IMR-90 (cell line): ENCODE data around the gene SLC49A4. TPM values are rescaled to one million over a fixed set of nuclear protein-coding genes. Genes with fewer than 3 reads are reported as not detected.

Experiments used
- ATAC-seq: fragments of 200-7000 bp; cut with Tn5 transposase; 2 replicates; pipeline ENCODE4 v1.9.1; 2020; ENCODE audit warnings: low read depth, mild to moderate bottlenecking, moderate library complexity
- BruUV-seq: library from RNA; stranded (reverse); fragments of 400-500 nt; replicated peaks from 2 replicates; lab custom pipeline; 2021; lab: Mats Ljungman, UMichigan
- CTCF ChIA-PET: fragments of 300-600 bp; formaldehyde crosslinking; extraction: SDS; loops from one replicate; lab custom pipeline; 2021; ENCODE audit warnings: antibody characterized with exemption; lab: Yijun Ruan, JAX
- POLR2A ChIA-PET: fragments of 300-600 bp; sonication (Branson Sonifier 250); formaldehyde crosslinking; loops from one replicate; lab custom pipeline; 2022; ENCODE audit warnings: antibody characterized with exemption; ENCODE audit not compliant: unreplicated experiment; lab: Charles Lee
- DNase-seq: peaks from one replicate; pipeline ENCODE4 v3.0.0; 2013
- H2AFZ ChIP-seq: replicated peaks from 2 replicates; pipeline ENCODE3; 2013; ENCODE audit warnings: low read length, mild to moderate bottlenecking; ENCODE audit not compliant: poor library complexity
- H2AK5ac ChIP-seq: 2 replicates; pipeline ENCODE4 v1.6.1; 2013; ENCODE audit warnings: low read depth, low read length, inconsistent platforms
- H2AK9ac ChIP-seq: replicated peaks from 2 replicates; pipeline ENCODE3; 2013; ENCODE audit warnings: mild to moderate bottlenecking, low read depth, low read length, moderate library complexity; ENCODE audit not compliant: poor library complexity
- H2BK120ac ChIP-seq: 2 replicates; pipeline ENCODE4 v1.6.1; 2013; ENCODE audit warnings: low read depth, low read length, inconsistent platforms
- H2BK15ac ChIP-seq: 3 replicates; pipeline ENCODE4 v1.6.1; 2013; ENCODE audit warnings: low read depth, low read length, inconsistent platforms
- H2BK20ac ChIP-seq: 2 replicates; pipeline ENCODE4 v1.6.1; 2013; ENCODE audit warnings: low read depth, mild to moderate bottlenecking, inconsistent platforms, low read length, moderate library complexity
- H2BK5ac ChIP-seq: 2 replicates; pipeline ENCODE4 v1.6.1; 2013; ENCODE audit warnings: mild to moderate bottlenecking, low read depth, low read length, inconsistent platforms; ENCODE audit not compliant: poor library complexity, severe bottlenecking
- H3K14ac ChIP-seq: replicated peaks from 2 replicates; pipeline ENCODE4 v1.6.1; 2013; ENCODE audit warnings: low read depth, low read length, inconsistent platforms
- H3K18ac ChIP-seq: 2 replicates; pipeline ENCODE4 v1.6.1; 2013; ENCODE audit warnings: low read depth, low read length, control low read depth
- H3K23ac ChIP-seq: 2 replicates; pipeline ENCODE4 v1.6.1; 2013; ENCODE audit warnings: low read depth, low read length, inconsistent platforms
- H3K27ac ChIP-seq: 2 replicates; pipeline ENCODE4 v1.5.1; 2013; ENCODE audit warnings: mild to moderate bottlenecking, control low read depth, low read length; ENCODE audit not compliant: insufficient read depth
- H3K27me3 ChIP-seq: 2 replicates; pipeline ENCODE4 v1.6.1; 2013; ENCODE audit warnings: low read length; ENCODE audit not compliant: control insufficient read depth, insufficient read depth
- H3K36me3 ChIP-seq: 2 replicates; pipeline ENCODE4 v1.6.1; 2013; ENCODE audit warnings: low read length, mixed read lengths; ENCODE audit not compliant: control insufficient read depth, insufficient read depth
- H3K4ac ChIP-seq: 2 replicates; pipeline ENCODE4 v1.6.1; 2013; ENCODE audit warnings: low read depth, low read length, inconsistent platforms
- H3K4me1 ChIP-seq: 2 replicates; pipeline ENCODE4 v1.6.1; 2013; ENCODE audit warnings: low read length, mixed read lengths; ENCODE audit not compliant: control insufficient read depth, insufficient read depth
- H3K4me2 ChIP-seq: 2 replicates; pipeline ENCODE4 v1.6.1; 2013; ENCODE audit warnings: low read depth, mild to moderate bottlenecking, control low read depth, low read length, moderate library complexity
- H3K4me3 ChIP-seq: 2 replicates; pipeline ENCODE4 v1.5.1; 2013; ENCODE audit warnings: low read depth, mild to moderate bottlenecking, control low read depth, low read length, moderate library complexity; ENCODE audit not compliant: insufficient read depth
- H3K56ac ChIP-seq: 2 replicates; pipeline ENCODE4 v1.6.1; 2013; ENCODE audit warnings: low read length, inconsistent platforms; ENCODE audit not compliant: insufficient read depth; ENCODE audit errors: extremely low read depth
- H3K79me1 ChIP-seq, 2 experiments: 2 replicates each; pipeline ENCODE4 v1.6.1; 2013; ENCODE audit warnings: low read length in 2 of 2, inconsistent platforms in 1 of 2, low read depth in 1 of 2
- H3K9ac ChIP-seq: 2 replicates; pipeline ENCODE4 v1.6.1; 2013; ENCODE audit warnings: low read depth, low read length, control low read depth
- H3K9me1 ChIP-seq: 2 replicates; pipeline ENCODE4 v1.6.1; 2013; ENCODE audit warnings: low read length, inconsistent platforms; ENCODE audit not compliant: insufficient read depth
- H3K9me3 ChIP-seq: 2 replicates; pipeline ENCODE4 v1.6.1; 2013; ENCODE audit warnings: low read length; ENCODE audit not compliant: control insufficient read depth, insufficient read depth
- H4K20me1 ChIP-seq: 2 replicates; pipeline ENCODE4 v1.6.1; 2013; ENCODE audit warnings: low read length, inconsistent platforms; ENCODE audit not compliant: insufficient read depth
- H4K5ac ChIP-seq: 2 replicates; pipeline ENCODE4 v1.6.1; 2013; ENCODE audit warnings: mild to moderate bottlenecking, low read depth, low read length, control low read depth
- H4K8ac ChIP-seq, 2 experiments: 2 replicates each; pipeline ENCODE4 v1.6.1; 2013; ENCODE audit warnings: low read depth in 2 of 2, low read length in 2 of 2, control low read depth in 1 of 2, inconsistent platforms in 1 of 2
- H4K91ac ChIP-seq: 2 replicates; pipeline ENCODE4 v1.6.1; 2013; ENCODE audit warnings: low read depth, low read length, inconsistent platforms; ENCODE audit not compliant: insufficient read depth
- BHLHE40 ChIP-seq: fragments of 150-350 bp; IDR thresholded peaks from 2 replicates; pipeline ENCODE4 v1.6.1; 2016; ENCODE audit warnings: mild to moderate bottlenecking, low read depth, low read length
- CEBPB ChIP-seq: IDR thresholded peaks from 2 replicates; pipeline ENCODE4 v1.6.1; 2012; ENCODE audit warnings: low read depth, low read length, improper control_type of control experiment
- MAFK ChIP-seq: IDR thresholded peaks from 2 replicates; pipeline ENCODE4 v1.6.1; 2012; ENCODE audit warnings: low read depth, low read length, improper control_type of control experiment
- NFE2L2 ChIP-seq: fragments of 150-350 bp; IDR thresholded peaks from 2 replicates; pipeline ENCODE4 v1.6.1; 2016; ENCODE audit warnings: low read depth, mild to moderate bottlenecking, low read length
- RFX5 ChIP-seq: IDR thresholded peaks from 2 replicates; pipeline ENCODE4 v1.8.0; 2012; ENCODE audit warnings: low read depth, mild to moderate bottlenecking, low read length, moderate library complexity
- WGBS, 2 experiments: methylation state at CpG; one replicate each; pipeline versions ENCODE4 v1.1.5 to v1.1.7; 2013; ENCODE audit warnings: missing lambda C conversion rate in 2 of 2; ENCODE audit not compliant: insufficient read length in 1 of 2; ENCODE audit errors: extremely low coverage in 2 of 2; 5-methylcytosine and 5-hydroxymethylcytosine counted together
- dilution Hi-C: fragments of 300-500 bp; cut with HindIII; formaldehyde crosslinking; loops from one replicate; pipeline ENCODE4 v1.14.3; 2018; ENCODE audit warnings: low sequenced_read_pairs; ENCODE audit not compliant: unreplicated experiment
- in situ Hi-C: fragments of 300-500 bp; cut with MboI; formaldehyde crosslinking; loops from 3 replicates; pipeline ENCODE4 v1.14.3; 2019; ENCODE audit warnings: low sequenced_read_pairs, inconsistent platforms, mixed read lengths
- intact Hi-C: fragments of 100-400 bp; cut with micrococcal nuclease; formaldehyde crosslinking; loops from 2 replicates; pipeline ENCODE4 v1.10.0; 2022
- polyA plus RNA-seq, 3 experiments: library from polyadenylated mRNA; depleted of rRNA; stranded (reverse); fragments of >200 nt; gene quantifications; 2 replicates each; pipeline ENCODE4 v1.2.3, GENCODE V29; 2012; ENCODE audit warnings: low replicate concordance in 1 of 3
- total RNA-seq: library from RNA; depleted of rRNA; stranded (reverse); fragments of >200 nt; gene quantifications from 2 replicates; pipeline ENCODE4 v1.2.3, GENCODE V29; 2012

The SLC49A4 gene
- total and polyA plus RNA-seq, 2 of the 4 experiments (the other 2 are of a cell fraction): 6.5 to 6.8 TPM

DNA sequence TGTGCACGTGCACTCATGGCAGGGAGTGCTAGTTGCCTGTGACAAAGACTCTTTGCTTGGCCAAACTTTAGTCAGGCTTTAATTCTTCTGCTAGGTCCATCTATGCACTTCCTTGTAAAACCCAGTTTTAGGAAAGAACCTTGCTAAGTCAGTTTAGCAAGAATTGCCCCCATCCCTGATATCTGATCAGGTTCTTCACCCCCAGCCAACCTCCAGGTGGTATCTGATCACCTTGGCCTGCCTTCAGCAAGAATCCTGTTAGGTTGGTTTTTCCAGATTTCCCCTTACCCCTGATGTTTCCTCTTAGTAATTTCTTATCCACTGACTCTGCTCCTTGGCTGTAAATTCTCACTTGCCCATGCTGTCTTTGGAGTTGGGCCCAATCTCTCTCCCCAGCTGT lies 9.6 kb upstream of the SLC49A4 start:
- H3K14ac ChIP-seq: no peak overlapping the region
- H2AK9ac ChIP-seq: no peak overlapping the region
- H2BK20ac ChIP-seq: no peak overlapping the region
- in situ Hi-C loops (no loop called here), dilution Hi-C loops (no loop called here), intact Hi-C loops (no loop called here)
- no peak overlapping the region for H2AK5ac ChIP-seq
- H3K27ac ChIP-seq: no peak overlapping the region
- no peak overlapping the region for H2AFZ ChIP-seq
- no peak overlapping the region for H3K4me2 ChIP-seq
- ATAC-seq (no peak), DNase-seq (no peak)
- no peak overlapping the region for H2BK120ac ChIP-seq
- BruUV-seq: no TSS peak
- no peaks in the 10 kb centered on the region for H3K27me3 ChIP-seq
- H3K4me3 ChIP-seq: no peak overlapping the region
- H3K23ac ChIP-seq: no peak overlapping the region
- no peak overlapping the region for H3K4ac ChIP-seq
- no peak overlapping the region for H4K91ac ChIP-seq
- peaks cover 3% of the 10 kb centered on the region for H3K4me1 ChIP-seq
- H3K36me3 ChIP-seq: no peaks in the 10 kb centered on the region
- POLR2A ChIA-PET: no interaction called here
- H3K79me1 ChIP-seq: peaks cover 0 to 8% of the 10 kb centered on the region in 2 experiments; a peak in 1 of 4 replicates
- H3K9me1 ChIP-seq: peaks cover 4% of the 10 kb centered on the region; the same call in 1 of the 2 replicates
- CTCF ChIA-PET: no interaction called here
- WGBS, 2 experiments: no CpG with 5 or more reads among the region's 1 CpG
- no peak overlapping the region for H4K5ac ChIP-seq
- no peak overlapping the region for H2BK15ac ChIP-seq
- H3K9me3 ChIP-seq: no peaks in the 10 kb centered on the region
- H2BK5ac ChIP-seq: no peak overlapping the region
- no peak overlapping the region for H3K56ac ChIP-seq
- no peaks in the 10 kb centered on the region; the same call in 1 of the 2 replicates for H4K20me1 ChIP-seq
- no peak for TF ChIP-seq NFE2L2
- no peak for TF ChIP-seq RFX5
- no peak for TF ChIP-seq CEBPB
- no peak for TF ChIP-seq MAFK
- TF ChIP-seq BHLHE40: no peak
- H4K8ac ChIP-seq: no peak overlapping the region
- H3K9ac ChIP-seq: no peak overlapping the region
- H3K18ac ChIP-seq: no peak overlapping the region
